GM12891 (cell line): ENCODE results near the gene ROBO1.

Experiments
- PAX5 ChIP-seq: IDR thresholded peaks from 2 replicates; pipeline ENCODE4 v1.6.1; 2011; ENCODE audit warnings: low read length, moderate library complexity, mild to moderate bottlenecking; ENCODE audit not compliant: insufficient read depth, severe bottlenecking
- POLR2A ChIP-seq: IDR thresholded peaks from 2 replicates; pipeline ENCODE4 v1.6.1; 2011; ENCODE audit warnings: low read depth, low read length, control low read depth
- POLR2AphosphoS5 ChIP-seq: IDR thresholded peaks from 2 replicates; pipeline ENCODE4 v1.6.1; 2011; ENCODE audit warnings: low read depth, low read length, control low read depth
- POU2F2 ChIP-seq: IDR thresholded peaks from 2 replicates; pipeline ENCODE4 v1.6.1; 2011; ENCODE audit warnings: low read depth, mild to moderate bottlenecking, control low read depth, low read length, moderate library complexity
- SPI1 ChIP-seq: IDR thresholded peaks from 2 replicates; pipeline ENCODE4 v1.6.1; 2011; ENCODE audit warnings: low read depth, low read length, control low read depth
- TAF1 ChIP-seq: IDR thresholded peaks from 2 replicates; pipeline ENCODE4 v1.6.1; 2011; ENCODE audit warnings: low read depth, low read length, control low read depth

DNA sequence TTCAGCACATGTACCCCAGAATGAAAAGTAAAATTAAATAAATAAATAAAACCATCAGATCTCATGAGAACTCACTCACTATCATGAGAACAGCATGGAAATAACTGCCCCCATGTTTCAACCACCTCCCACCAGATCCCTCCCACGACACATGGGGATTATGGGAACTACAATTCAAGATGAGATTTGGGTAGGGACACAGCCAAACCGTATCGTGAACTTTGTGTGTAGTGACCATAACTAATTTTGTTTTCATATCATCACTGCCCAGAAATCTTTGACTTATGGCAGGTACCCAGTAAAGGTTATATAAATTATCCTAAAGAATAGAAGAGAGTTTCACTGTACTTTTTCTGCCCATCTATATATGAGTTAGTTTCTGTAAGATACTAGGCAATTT lies 766.5 kb downstream of the ROBO1 start:
- TF ChIP-seq POLR2A (no peak), TAF1 (no peak), POLR2AphosphoS5 (no peak), PAX5 (no peak), POU2F2 (no peak), SPI1 (no peak)
